Kidney tubule cell (primary cell): ENCODE measurements around the gene FEZ2.
"Not testable (repeated sequence)": the region's sequence is repeated elsewhere in the genome, so short reads cannot be mapped to it uniquely, and the experiment has no call there.

Source experiments
- DNase-seq: peaks from one replicate; pipeline ENCODE4 v3.0.0-alpha.2; 2018; ENCODE audit warnings: low spot score

FEZ2 gene

DNA sequence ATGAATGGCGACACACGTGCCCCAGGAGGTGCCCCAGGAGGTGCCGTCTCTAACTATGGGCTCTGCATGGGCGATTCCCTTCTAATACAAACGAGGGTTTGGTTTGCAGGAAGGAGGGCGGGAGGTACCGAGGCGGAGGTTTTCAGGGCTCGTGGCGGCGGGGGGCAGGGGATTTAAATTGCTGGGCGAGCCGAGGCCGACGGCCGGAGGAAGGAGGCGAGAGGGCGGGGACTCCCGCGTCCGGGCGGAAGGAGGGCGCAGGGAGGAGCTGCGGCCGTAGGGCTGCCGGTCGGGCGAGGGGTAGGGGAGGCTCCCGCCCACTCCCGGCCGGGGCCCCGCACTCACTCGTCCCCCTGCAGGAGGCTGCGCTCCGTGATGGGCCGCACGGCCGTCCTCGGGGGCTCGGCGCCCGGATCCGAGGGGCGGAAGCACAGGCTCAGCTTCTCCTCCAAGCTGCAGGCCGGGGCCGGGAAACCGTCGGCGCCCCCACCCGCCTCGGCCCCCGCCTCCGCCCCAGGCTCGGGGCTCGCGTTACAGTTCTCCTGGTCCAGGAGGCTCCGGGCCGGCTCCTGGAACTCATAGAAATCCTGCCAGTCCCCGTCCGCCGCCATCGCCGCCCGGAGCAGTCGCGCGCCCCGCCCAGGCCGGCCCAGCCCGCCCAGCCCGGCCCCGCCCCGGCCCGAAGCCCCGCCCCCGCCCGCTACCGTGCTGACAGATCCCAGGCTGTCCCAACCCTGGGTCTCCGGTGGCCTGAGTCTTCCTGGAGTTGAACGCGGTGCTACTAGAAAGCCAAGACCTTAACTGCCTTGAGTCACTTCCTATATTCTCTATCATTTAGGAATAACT lies at the start of gene FEZ2:
TSS of gene FEZ2 (minus strand) at position 637 of the 846 bp plus-strand sequence. CDS start at position 611, 26 bp downstream.
- DNase-seq: peak; percentile 86

GRCh38 chr2:36634981-36635597 lies 37.1 kb upstream of the FEZ2 start:
- DNase-seq: no peak

DNA sequence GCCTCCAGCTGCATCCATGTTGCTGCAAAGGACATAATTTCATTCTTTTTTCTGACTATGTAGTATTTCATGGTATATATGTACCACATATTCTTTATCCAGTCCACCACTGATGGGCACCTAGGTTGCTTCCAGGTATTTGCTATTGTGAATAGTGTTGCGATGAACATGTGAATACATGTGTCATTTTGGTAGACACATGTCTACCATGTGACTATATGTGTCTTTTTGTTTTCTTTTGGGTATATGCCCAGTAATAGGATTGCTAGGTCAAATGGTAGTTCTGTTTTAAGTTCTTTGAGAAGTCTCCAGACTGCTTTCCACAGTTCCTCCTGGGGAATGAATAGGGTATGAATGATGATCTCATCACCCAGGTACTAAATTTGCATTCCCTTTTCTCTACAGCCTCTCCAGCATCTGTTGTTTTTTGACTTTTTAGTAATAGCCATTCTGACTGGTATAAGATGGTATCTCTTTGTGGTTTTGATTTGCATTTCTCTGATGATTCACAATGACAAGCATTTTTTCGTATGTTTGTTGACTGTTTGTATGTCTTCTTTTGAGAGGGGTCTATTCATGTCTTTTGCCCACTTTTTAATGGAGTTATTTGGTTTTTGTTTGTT lies 35.6 kb upstream of the FEZ2 start:
- peak; percentile 53 for DNase-seq

DNA sequence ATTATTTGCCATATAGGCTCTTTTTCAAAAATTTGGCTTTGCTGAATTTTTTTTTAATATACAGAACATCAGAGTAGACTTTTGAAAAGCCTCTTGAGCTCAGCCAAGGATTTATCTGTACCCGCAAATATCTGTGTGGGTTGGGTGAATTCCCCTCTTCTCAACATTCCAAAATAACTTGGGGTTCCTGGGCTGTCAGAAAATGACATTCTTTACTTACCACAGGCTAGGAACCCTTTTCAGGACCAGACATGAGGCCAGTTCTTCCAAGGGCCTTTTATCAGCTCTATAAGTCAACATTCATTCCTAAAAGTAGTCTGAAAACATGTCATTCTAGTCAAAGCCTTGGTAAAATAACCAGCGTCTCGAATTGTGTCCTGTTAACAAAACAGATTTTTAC lies 28.8 kb upstream of the FEZ2 start:
- DNase-seq: no peak

DNA sequence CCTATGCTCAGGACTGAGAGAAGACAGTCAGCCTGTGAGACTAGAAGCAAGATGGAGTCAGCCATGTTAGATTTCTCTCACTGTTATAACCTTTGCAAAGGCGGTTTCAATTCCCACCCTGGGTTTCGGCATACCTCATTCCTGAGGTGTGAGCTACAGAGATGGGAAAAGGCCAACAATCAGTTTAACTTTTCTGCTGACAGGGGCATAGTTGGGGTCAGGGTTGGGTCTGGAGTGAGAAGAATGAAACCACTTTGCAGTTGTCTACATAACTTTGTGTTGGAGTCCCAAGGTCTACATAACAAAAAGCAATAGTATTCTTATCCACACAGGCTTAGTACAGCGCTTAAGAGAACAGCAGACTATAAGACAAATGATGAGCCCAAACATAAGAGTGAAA lies 28.1 kb upstream of the FEZ2 start:
- no peak for DNase-seq

- DNase-seq: no peak
Observed at GRCh38 chr2:36625304-36625703, 27.3 kb upstream of the FEZ2 start.

- no peak for DNase-seq
Observed at GRCh38 chr2:36620321-36620720, 22.4 kb upstream of the FEZ2 start.

DNA sequence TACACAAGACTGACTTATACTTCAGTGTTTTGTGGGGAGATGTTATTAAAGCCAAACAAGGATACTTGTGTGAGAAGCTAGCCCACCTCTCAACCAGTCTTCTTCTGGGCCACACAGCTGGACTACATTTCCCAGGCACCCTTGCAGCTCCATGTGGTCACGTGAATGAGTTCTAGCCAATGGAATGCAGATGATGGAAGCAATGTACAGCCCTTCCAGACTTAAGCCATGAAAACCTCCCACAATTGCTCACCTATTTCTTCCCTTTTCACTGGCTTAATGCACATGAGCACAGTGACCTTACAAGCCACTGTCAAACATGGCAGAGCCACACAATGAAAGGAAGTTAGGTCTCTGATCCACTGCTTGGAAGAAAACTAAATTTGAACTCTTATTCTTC lies 20.4 kb upstream of the FEZ2 start:
- peak; percentile 74 for DNase-seq

GRCh38 chr2:36616947-36617346 lies 19.0 kb upstream of the FEZ2 start:
- DNase-seq: no peak

DNA sequence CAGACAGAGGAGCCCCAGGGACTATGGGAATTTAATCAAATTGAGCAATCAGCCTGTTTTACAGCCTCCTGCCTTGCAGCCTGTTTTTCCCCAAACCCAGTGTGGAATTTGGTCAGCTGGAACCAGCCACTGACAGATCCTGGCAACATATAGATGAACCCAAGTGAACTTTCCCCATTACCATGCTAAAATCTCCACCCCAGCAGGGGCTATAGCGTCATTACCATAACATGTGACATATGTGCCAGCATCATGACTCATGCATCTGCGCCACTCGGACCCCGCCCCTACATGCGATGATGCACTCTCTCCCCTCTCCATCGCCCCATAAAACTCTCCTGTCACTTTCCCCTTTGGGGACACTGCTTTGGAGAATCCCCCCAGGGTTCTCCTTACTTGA lies 17.3 kb upstream of the FEZ2 start:
- DNase-seq: no peak

- DNase-seq: no peak
Observed at GRCh38 chr2:36613801-36614200, 15.8 kb upstream of the FEZ2 start.

DNA sequence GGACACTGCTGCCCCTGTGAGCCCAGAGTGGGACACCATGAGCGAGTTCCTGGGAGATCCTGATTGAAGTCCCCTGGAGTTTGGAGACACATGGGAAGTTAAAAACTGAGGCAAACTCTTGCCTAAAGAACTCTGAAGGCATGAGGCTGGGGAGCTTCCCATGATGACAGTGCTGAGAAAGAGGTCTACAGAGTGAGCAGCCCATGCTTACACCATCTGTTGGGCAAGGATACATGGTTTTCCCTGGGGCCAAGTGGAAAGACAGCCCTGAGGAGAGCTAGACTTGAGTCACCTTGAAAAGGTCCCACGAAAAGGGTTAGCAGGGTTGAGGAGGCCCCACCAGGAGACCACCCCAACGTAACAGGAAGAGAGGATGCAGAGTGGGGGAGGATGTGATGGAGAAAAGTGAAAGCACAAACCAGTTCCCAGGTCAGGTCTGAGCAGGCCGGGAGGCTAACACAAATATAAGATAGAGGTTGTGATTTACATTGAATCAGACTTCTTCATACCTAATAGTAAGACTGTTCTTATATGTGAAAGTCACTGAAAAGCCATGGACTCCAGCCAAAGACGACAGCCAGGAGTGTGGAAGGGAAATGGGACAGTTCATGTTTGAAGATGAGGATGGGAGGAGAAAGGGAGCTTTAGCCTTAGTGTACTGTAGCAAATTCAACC lies 13.5 kb upstream of the FEZ2 start:
- no peak for DNase-seq

DNA sequence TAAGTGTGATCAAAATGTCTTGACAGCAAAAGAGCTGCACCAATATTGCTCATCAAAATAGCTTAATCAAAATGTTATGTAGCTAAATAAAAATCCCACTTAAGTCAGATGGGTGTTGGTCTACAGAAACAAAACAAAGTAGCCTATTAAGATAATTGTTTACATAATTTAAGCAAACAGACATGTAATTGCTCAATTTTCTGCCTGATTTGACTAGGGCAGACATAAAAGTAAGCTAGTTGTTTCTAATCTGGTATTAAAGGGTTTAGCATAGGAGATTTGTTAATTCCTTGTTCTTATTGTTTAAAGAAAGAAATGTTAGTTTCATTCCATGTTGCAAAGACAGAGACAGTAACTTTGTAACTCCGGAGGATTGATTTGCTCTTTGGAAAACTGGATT lies 11.5 kb upstream of the FEZ2 start:
- no peak for DNase-seq

DNA sequence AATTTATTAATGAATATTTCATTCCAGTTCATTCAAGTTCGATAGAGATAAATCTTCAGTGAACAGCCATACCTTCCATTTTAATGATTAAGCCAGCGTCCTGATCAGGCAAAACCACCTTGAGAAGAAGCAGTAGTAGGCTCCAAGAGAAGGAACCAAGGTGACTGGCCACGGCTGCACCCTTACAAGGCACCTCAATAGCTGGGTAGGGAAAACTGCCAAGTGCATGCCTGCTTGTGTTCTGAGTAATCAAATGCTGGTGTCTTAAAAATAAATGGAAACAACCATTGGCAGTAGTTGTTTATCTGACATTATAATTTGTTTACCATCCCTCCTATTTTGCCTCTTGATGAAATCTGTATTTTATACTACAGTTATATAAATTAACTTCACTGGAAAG lies 10.0 kb upstream of the FEZ2 start:
- DNase-seq: peak; percentile 49

DNA sequence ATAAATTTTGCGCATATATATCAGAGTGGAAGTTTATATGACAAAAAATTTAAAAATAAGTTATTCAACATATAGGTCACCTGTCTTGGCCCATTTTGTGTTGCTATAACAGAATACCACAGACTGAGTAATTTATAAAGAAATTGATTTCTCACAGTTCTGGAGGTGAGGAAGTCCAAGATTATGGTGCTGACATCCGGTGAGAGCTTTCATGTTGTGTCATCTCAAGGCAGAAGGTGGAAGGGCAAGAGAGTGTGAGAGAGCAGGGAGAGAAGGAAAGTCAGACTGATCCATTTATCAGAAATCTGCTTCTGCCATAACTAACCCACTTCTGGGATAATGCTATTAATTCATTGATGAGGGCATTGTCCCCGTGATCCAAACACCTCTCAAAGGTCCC lies 9.0 kb upstream of the FEZ2 start:
- DNase-seq: no peak

GRCh38 chr2:36605273-36605672 lies 7.3 kb upstream of the FEZ2 start:
- DNase-seq: no peak

GRCh38 chr2:36603629-36604028 lies 5.7 kb upstream of the FEZ2 start:
- DNase-seq: not testable (repeated sequence)

DNA sequence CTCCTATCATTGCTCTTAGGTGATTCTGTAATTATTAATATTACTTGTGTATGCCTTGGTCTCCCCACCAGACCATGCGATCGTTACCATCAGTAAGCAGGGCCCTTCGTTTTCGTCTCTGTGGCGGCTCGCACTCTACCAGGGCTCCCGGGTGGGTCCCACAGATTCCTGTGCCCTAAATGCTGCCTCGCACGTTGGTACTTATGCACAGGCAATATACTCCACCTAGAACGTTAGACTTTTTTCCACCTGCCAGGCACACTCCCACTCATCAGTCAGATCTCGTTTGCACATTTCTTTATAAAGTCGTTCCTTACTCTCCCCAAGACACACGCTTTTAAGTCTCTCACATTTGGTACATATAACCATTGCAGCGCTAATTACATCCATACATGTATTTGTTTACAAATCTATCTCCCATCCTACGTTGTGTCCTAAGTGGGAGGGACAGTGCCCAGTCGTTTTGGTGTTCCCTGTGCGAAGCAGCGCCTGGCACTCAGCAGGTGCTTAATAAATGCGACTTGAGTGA lies 901 bp downstream of the FEZ2 start:
- no peak for DNase-seq

DNA sequence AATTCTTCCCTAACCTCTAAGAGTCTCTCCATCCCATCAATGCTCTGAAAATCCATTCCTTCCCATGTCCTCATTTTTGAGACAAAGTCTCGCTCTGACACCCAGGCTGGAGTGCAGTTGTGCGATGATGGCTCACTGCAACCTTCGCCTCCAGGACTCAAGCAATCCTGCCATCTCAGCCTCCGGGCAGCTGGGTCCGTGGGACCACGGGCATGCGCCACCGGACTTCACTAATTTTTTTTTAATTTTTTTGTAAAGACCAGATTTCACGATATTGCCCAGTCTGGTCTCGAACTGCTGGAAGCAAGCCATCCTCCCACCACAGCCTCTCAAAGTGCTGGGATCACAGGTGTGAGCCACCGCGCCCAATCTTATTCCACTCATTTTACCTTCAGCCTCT lies 1.6 kb downstream of the FEZ2 start:
- DNase-seq: no peak

DNA sequence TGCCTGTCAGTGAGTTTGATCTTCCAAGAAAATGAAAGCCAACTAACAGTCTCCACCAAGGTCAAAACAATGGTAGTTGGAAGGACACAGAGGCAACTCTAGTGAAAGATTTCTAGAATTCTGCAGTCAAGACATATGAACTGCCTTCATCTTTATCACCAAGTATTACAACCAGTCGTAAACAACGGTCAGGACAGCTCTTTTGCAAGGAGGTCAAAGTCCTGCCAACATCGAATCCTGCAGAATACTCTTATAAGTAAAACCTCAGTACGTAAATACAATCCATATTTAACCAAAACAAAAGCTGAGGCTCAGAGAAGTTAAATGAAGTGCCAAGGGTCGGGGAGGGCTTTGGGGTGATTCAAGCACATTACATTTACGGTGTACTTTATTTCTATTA lies 3.1 kb downstream of the FEZ2 start:
- DNase-seq: no peak

GRCh38 chr2:36589230-36589630 lies 8.7 kb downstream of the FEZ2 start:
- DNase-seq: no peak

DNA sequence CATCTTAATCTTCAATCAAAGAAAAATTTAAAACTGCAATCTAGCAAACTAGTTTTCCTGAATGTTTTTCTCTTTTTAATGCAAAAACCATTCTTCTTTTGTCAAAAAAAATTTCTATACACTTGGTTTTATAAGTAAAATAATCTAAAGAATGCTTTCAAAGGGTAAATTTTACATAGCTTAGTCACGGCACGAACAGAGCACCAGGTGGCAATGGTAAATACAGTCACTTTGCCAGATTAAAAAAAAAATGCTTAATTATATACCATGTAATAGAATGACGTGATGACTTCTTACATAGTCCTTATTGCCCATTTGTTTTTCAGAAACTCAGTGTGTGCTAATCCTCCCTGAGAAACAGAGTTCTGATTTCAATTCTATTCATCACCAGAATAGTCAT lies 10.4 kb downstream of the FEZ2 start:
- DNase-seq: no peak
